Adipose tissue (tissue), 3 donors: ENCODE data around the gene DNAH17. TPM values are rescaled to one million over a fixed set of nuclear protein-coding genes. Genes with fewer than 3 reads are reported as not detected.

Source experiments
- H3K27ac ChIP-seq: one replicate; pipeline ENCODE4 v1.5.1; 2013; ENCODE audit warnings: low read depth, low read length
- WGBS, 3 donors: extraction: QIAGEN DNeasy Blood & Tissue Kit; methylation state at CpG; one replicate each; pipeline ENCODE4 v1.1.7; 2013; 5-methylcytosine and 5-hydroxymethylcytosine counted together
- polyA plus RNA-seq, 3 donors: library from polyadenylated mRNA; stranded (reverse); fragments of 200-250 nt; gene quantifications; one replicate each; pipeline ENCODE4 v1.2.3, GENCODE V29; 2013
- donor health status: healthy with polysubstance abuse.
- donor health status: Bipolar disorder and iron deficiency.
- donor health status: healthy.

DNAH17 gene
- polyA plus RNA-seq, 3 donors = 0.35 to 4.8 (median 4.4) TPM

- no peak overlapping the region for H3K27ac ChIP-seq
- WGBS, 3 donors = 73 to 88% (median 74%) methylated on average over 8 of the region's 8 CpGs
Measured at GRCh38 chr17:78608804-78609186, 31.6 kb upstream of the DNAH17 start.

GRCh38 chr17:78608122-78608803 lies 31.1 kb upstream of the DNAH17 start:
- WGBS, 3 donors = 93 to 98% (median 96%) methylated on average over 10 of the region's 10 CpGs
- H3K27ac ChIP-seq = no peak overlapping the region

GRCh38 chr17:78607038-78607437 lies 29.8 kb upstream of the DNAH17 start:
- 54 to 89% (median 80%) methylated on average over 6 of the region's 6 CpGs for WGBS, 3 donors
- H3K27ac ChIP-seq = no peak overlapping the region

- H3K27ac ChIP-seq = no peak overlapping the region
- WGBS, 3 donors = 91 to 93% (median 93%) methylated on average over 6 of the region's 6 CpGs
Measured at GRCh38 chr17:78605886-78606285, 28.7 kb upstream of the DNAH17 start.

- no peak overlapping the region for H3K27ac ChIP-seq
- 69 to 83% (median 83%) methylated on average over 3 of the region's 3 CpGs for WGBS, 3 donors
Measured at GRCh38 chr17:78605429-78605828, 28.2 kb upstream of the DNAH17 start.

GRCh38 chr17:78602246-78602645 lies 25.1 kb upstream of the DNAH17 start:
- 88 to 93% (median 90%) methylated on average over 6 of the region's 6 CpGs for WGBS, 3 donors
- H3K27ac ChIP-seq = no peak overlapping the region

GRCh38 chr17:78601577-78602190 lies 24.5 kb upstream of the DNAH17 start:
- no peak overlapping the region for H3K27ac ChIP-seq
- 59 to 85% (median 84%) methylated on average over 9 of the region's 9 CpGs for WGBS, 3 donors

- no peak overlapping the region for H3K27ac ChIP-seq
- 64 to 76% (median 65%) methylated on average over 10 of the region's 10 CpGs for WGBS, 3 donors
Measured at GRCh38 chr17:78600181-78600721, 23.1 kb upstream of the DNAH17 start.

GRCh38 chr17:78599419-78599818 lies 22.2 kb upstream of the DNAH17 start:
- 66 to 83% (median 67%) methylated on average over 5 of the region's 5 CpGs for WGBS, 3 donors
- H3K27ac ChIP-seq = no peak overlapping the region

GRCh38 chr17:78598013-78598471 lies 20.8 kb upstream of the DNAH17 start:
- no peak overlapping the region for H3K27ac ChIP-seq
- 46 to 73% (median 48%) methylated on average over 9 of the region's 9 CpGs for WGBS, 3 donors

GRCh38 chr17:78596871-78597764 lies 19.9 kb upstream of the DNAH17 start:
- 83 to 89% (median 88%) methylated on average over 12 of the region's 12 CpGs for WGBS, 3 donors

GRCh38 chr17:78595135-78595810 lies 18.1 kb upstream of the DNAH17 start:
- no peak overlapping the region for H3K27ac ChIP-seq
- 85 to 94% (median 93%) methylated on average over 9 of the region's 9 CpGs for WGBS, 3 donors

More at GRCh38 chr17:78596871-78597764, 19.9 kb upstream of the DNAH17 start:
- H3K27ac ChIP-seq = no peak overlapping the region

- WGBS, 3 donors = 68 to 91% (median 72%) methylated on average over 6 of the region's 6 CpGs
- H3K27ac ChIP-seq = no peak overlapping the region
Measured at GRCh38 chr17:78592991-78593329, 15.8 kb upstream of the DNAH17 start.

- H3K27ac ChIP-seq = no peak overlapping the region
- WGBS, 3 donors = 82 to 92% (median 91%) methylated on average over 16 of the region's 16 CpGs
Measured at GRCh38 chr17:78591263-78591671, 14.1 kb upstream of the DNAH17 start.

- 83 to 90% (median 84%) methylated on average over 13 of the region's 13 CpGs for WGBS, 3 donors
- H3K27ac ChIP-seq = no peak overlapping the region
Measured at GRCh38 chr17:78589885-78590284, 12.7 kb upstream of the DNAH17 start.

GRCh38 chr17:78589031-78589675 lies 12.0 kb upstream of the DNAH17 start:
- WGBS, 3 donors = 92 to 96% (median 93%) methylated on average over 18 of the region's 18 CpGs
- H3K27ac ChIP-seq = no peak overlapping the region

GRCh38 chr17:78588258-78589030 lies 11.2 kb upstream of the DNAH17 start:
- WGBS, 3 donors = 43 to 75% (median 50%) methylated on average over 16 of the region's 16 CpGs
- H3K27ac ChIP-seq = no peak overlapping the region
